GM12875 (cell line): ENCODE measurements around the gene FRMD4A.

Source experiments
- H3K4me3 ChIP-seq: one replicate; pipeline ENCODE4 v1.5.1; 2011; ENCODE audit warnings: low read depth, low read length, control low read depth
- CTCF ChIP-seq: IDR thresholded peaks from 2 replicates; pipeline ENCODE4 v1.5.1; 2011; ENCODE audit warnings: low read depth, mild to moderate bottlenecking, control low read depth, inconsistent platforms, low read length, moderate library complexity, borderline replicate concordance; ENCODE audit not compliant: insufficient read depth

FRMD4A gene

GRCh38 chr10:14026325-14026724, 304.4 kb downstream of the FRMD4A start:
- no peak for TF ChIP-seq CTCF
- no peak overlapping the region for H3K4me3 ChIP-seq

DNA sequence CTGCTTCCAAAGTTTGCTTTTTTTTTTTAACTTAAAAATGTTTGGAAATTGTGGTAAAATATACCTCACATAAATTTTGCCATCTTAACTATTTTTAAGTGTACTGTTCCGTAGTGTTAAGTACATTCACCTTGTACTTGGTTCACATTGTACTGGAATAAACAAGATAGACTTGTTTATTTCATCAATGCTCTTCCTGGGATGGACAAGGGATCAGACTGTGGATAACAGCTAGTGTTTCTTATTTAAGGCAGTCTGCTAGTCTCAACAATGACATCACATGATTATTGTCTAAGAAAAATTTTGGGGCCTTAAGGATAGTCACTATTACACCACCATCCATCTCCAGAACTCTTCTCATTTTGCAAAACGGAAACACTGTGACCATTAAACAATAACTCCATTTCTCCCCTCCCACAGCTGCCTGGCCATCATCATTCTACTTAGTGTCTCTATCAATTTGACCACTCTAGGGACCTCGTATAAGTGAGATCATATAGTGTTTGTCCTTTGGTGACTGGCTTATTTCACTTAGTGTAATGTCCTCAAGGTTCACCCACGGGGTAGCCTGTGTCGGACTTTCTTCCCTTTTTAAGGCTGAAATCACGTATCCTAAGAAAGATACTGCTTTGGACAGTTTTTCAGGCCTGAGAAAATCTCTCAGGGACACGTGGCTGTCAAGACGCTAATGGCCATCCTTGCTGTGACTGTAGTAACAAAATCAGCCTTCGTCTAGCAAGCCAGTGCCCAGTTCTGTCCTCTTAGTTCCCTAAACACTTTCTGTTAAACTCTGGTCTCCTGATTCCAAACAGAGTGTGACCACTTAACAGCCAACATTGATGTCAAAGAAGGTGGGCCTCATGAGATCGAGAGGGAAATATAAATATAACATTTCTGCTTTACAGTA, 305.2 kb downstream of the FRMD4A start:
- H3K4me3 ChIP-seq = no peak overlapping the region
- TF ChIP-seq CTCF = no peak

GRCh38 chr10:14024329-14025202, 306.2 kb downstream of the FRMD4A start:
- peak overlapping the region; percentile 48 for H3K4me3 ChIP-seq

DNA sequence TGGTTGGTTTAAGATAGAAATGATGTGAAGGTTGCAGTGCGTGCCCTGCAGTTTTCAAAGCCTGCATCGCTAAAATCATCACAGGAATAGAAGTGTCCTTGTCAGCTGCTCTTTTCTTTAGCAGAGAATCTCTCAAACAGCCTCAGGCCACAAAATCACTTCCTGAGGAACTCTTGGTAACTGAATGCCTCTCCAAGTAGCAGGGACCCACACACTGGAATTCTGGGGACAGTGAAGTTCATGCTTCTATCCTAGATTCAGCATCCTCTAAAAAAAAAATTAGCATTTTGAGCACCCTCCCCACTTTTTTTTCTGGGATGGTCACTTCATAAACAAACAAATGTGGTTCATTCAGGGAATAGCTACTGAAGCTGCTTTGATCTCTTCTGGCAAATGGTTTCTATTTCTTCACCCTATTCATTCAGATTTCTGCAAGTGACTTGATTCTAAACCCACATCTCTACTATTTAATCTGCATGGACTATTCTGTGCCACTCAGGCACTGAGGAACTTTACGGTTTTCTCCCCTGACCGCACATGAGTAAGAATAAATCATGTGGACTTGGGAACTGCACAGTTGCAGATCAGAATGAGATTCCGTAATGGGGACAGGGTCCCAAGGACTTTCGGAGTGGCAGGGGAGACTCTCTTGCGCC, 306.9 kb downstream of the FRMD4A start:
- peak overlapping the region; percentile 48 for H3K4me3 ChIP-seq
- TF ChIP-seq CTCF = no peak

More at GRCh38 chr10:14024329-14025202, 306.2 kb downstream of the FRMD4A start:
- TF ChIP-seq CTCF = no peak

- no peak for TF ChIP-seq CTCF
- peak overlapping the region; percentile 48 for H3K4me3 ChIP-seq
Observed at GRCh38 chr10:14022954-14023672, 307.6 kb downstream of the FRMD4A start.

DNA sequence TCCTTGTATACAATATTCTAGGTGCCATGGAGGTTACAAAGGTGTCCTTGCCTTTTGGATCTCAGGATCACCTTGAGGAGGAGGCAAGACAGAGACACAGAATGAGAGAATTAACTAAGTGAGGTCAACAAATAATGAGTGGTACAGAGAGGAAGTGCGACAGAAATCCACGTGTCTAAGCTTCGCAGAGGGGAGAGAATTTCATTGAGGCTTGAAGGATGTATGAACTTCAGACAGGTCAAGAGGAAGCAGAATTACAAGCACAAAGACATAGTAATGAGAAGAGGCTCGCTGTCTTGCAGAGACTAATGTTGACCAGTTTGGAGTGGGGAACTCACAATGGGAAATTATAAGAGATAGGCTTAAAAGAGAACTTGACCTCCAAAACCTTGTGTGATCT, 308.7 kb downstream of the FRMD4A start:
- TF ChIP-seq CTCF = no peak
- H3K4me3 ChIP-seq = no peak overlapping the region
